ENCODE measurements around the gene TMPRSS9. TPM values are rescaled to one million over a fixed set of nuclear protein-coding genes. Genes with fewer than 3 reads are reported as not detected.

TMPRSS9 gene
- total and polyA plus RNA-seq, 2 of the 13 experiments (the other 11 are each of a cell fraction or from before 2014, with no cell fraction given) = 2.5 to 5.2 TPM

- H4K20me1 ChIP-seq (ENCODE audit: insufficient read depth, low read length) = 0 out of 2 replicates have a peak, but pooled peaks cover 9% of the 10 kb centered on the region
- 14% methylated on average over 8 of the region's 8 CpGs for WGBS (ENCODE audit: low lambda C conversion rate)
- H3K9ac ChIP-seq (ENCODE audit: insufficient read depth, low read depth, low read length) = peak overlapping the region; percentile 73
- no peaks in the 10 kb centered on the region for H3K9me3 ChIP-seq (ENCODE audit: low read length)
- H3K4me2 ChIP-seq (ENCODE audit: low read depth, low read length) = peak overlapping the region; percentile 97
- H3K27me3 ChIP-seq (ENCODE audit: control insufficient read depth in 1 of 2, insufficient read depth in 2 of 2, low read length in 2 of 2) = no peaks in the 10 kb centered on the region
- CTCF ChIA-PET (ENCODE audit: low intra/inter-chr PET ratio, low total read pairs) = no interaction called here
- DNase-seq (ENCODE audit: low spot score) (no peak), FAIRE-seq (no peak), ATAC-seq (no peak)
- no peak overlapping the region for H2AFZ ChIP-seq (ENCODE audit: low read length)
- peak overlapping the region; percentile 86 for H3K27ac ChIP-seq (ENCODE audit: extremely low read length, insufficient read depth, low read length)
- BruUV-seq (replicated peaks) = no TSS peak
- in situ Hi-C loops (cut with HindIII; ENCODE audit: extremely low pct_ligation_motif_present, low pct_unique_long_range_greater_than_20kb) = no loop called here
- H3K4me1 ChIP-seq (ENCODE audit: insufficient read depth, low read length) = peaks cover 58% of the 10 kb centered on the region
- POLR2A ChIA-PET = interaction anchor here (0.9 to 3.5 kb wide), 13 partner anchors 19 to 384 kb away, joined by 3 to 49 read pairs (median 4); partner anchors contain the start of genes GADD45B, TIMM13 and ZNF555
- H3K36me3 ChIP-seq (replicated peaks in 1 of 2; ENCODE audit: control insufficient read depth in 1 of 2, insufficient read depth in 2 of 2, low read length in 2 of 2) = 0 out of 5 replicates have a peak, but pooled peaks cover 0 to 3% of the 10 kb centered on the region in 2 experiments
- peaks cover 37% of the 10 kb centered on the region for H3K79me2 ChIP-seq (ENCODE audit: insufficient read depth, low read length)
- peak overlapping the region; percentile 50 to 95 (median 52); a peak in 5 of 6 replicates for H3K4me3 ChIP-seq (replicated peaks in 1 of 3; ENCODE audit: insufficient read depth in 1 of 3, low read depth in 2 of 3, low read length in 3 of 3)
- intact Hi-C loops (cut with micrococcal nuclease; ENCODE audit: unreplicated experiment) = no loop called here
- TF ChIP-seq ZFP62 (CRISPR knock-in tag; IDR thresholded peaks at IDR 0.05) = no peak
- 0 out of 2 replicates have a peak, but pooled peaks have one; percentile 8 for TF ChIP-seq ZNF543 (CRISPR knock-in tag; IDR thresholded peaks at IDR 0.05)
- TF ChIP-seq, protein P1, sequence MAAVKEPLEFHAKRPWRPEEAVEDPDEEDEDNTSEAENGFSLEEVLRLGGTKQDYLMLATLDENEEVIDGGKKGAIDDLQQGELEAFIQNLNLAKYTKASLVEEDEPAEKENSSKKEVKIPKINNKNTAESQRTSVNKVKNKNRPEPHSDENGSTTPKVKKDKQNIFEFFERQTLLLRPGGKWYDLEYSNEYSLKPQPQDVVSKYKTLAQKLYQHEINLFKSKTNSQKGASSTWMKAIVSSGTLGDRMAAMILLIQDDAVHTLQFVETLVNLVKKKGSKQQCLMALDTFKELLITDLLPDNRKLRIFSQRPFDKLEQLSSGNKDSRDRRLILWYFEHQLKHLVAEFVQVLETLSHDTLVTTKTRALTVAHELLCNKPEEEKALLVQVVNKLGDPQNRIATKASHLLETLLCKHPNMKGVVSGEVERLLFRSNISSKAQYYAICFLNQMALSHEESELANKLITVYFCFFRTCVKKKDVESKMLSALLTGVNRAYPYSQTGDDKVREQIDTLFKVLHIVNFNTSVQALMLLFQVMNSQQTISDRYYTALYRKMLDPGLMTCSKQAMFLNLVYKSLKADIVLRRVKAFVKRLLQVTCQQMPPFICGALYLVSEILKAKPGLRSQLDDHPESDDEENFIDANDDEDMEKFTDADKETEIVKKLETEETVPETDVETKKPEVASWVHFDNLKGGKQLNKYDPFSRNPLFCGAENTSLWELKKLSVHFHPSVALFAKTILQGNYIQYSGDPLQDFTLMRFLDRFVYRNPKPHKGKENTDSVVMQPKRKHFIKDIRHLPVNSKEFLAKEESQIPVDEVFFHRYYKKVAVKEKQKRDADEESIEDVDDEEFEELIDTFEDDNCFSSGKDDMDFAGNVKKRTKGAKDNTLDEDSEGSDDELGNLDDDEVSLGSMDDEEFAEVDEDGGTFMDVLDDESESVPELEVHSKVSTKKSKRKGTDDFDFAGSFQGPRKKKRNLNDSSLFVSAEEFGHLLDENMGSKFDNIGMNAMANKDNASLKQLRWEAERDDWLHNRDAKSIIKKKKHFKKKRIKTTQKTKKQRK (IDR thresholded peaks at IDR 0.05; ENCODE audit: low read length) = no peak
- no peak for TF ChIP-seq SOX6 (IDR thresholded peaks at IDR 0.05)
- TF ChIP-seq SOX6 (CRISPR knock-in tag; IDR thresholded peaks at IDR 0.05) = 0 out of 2 replicates have a peak, but pooled peaks have one; percentile 5
- TF ChIP-seq GATAD2A (CRISPR knock-in tag; IDR thresholded peaks at IDR 0.05) = peak; percentile 40; the same call in 1 of the 2 replicates
- TF ChIP-seq ZNF501 (CRISPR knock-in tag; IDR thresholded peaks at IDR 0.05) = peak; percentile 43; the same call in 1 of the 2 replicates
- TF ChIP-seq RNF219 (CRISPR knock-in tag; IDR thresholded peaks at IDR 0.05) = no peak
- TF ChIP-seq NFIB (CRISPR knock-in tag; IDR thresholded peaks at IDR 0.05; ENCODE audit: borderline replicate concordance) = no peak
- TF ChIP-seq ZNF770 (CRISPR knock-in tag; IDR thresholded peaks at IDR 0.05) = peak; percentile 56; the same call in 1 of the 2 replicates
- TF ChIP-seq ZNF18 (CRISPR knock-in tag; IDR thresholded peaks at IDR 0.05; ENCODE audit: insufficient replicate concordance) = peak; percentile 17
Observed at GRCh38 chr19:2457394-2458037, 97.5 kb downstream of the TMPRSS9 start.
